Choroid plexus epithelial cell (primary cell): Measurements from ENCODE around the gene SRGAP1.

Experiments used
- DNase-seq: peaks from one replicate; pipeline ENCODE4 v3.0.0-alpha.2; 2010; ENCODE audit warnings: low read depth
- H3K4me3 ChIP-seq: 2 replicates; pipeline ENCODE4 v1.5.1; 2011; ENCODE audit warnings: low read depth, mild to moderate bottlenecking, control low read depth, low read length, moderate library complexity
- CTCF ChIP-seq: conservative IDR thresholded peaks from 2 replicates; pipeline ENCODE4 v1.5.1; 2011; ENCODE audit warnings: low read depth, mild to moderate bottlenecking, control low read depth, inconsistent platforms, low read length, moderate library complexity

The SRGAP1 gene

GRCh38 chr12:64173456-64173855 lies 329.0 kb downstream of the SRGAP1 start:
- TF ChIP-seq CTCF = no peak
- H3K4me3 ChIP-seq = no peak overlapping the region
- no peak for DNase-seq

GRCh38 chr12:64175254-64175945 lies 330.9 kb downstream of the SRGAP1 start:
- peak; percentile 63 for DNase-seq
- no peak for TF ChIP-seq CTCF
- H3K4me3 ChIP-seq = no peak overlapping the region

GRCh38 chr12:64177001-64177400 lies 332.5 kb downstream of the SRGAP1 start:
- H3K4me3 ChIP-seq = no peak overlapping the region
- DNase-seq = no peak
- no peak for TF ChIP-seq CTCF

GRCh38 chr12:64178122-64178521 lies 333.6 kb downstream of the SRGAP1 start:
- H3K4me3 ChIP-seq = no peak overlapping the region
- no peak for TF ChIP-seq CTCF
- DNase-seq = peak; percentile 84

GRCh38 chr12:64180951-64181350 lies 336.5 kb downstream of the SRGAP1 start:
- TF ChIP-seq CTCF = no peak
- DNase-seq = peak; percentile 61

GRCh38 chr12:64181430-64182291 lies 337.2 kb downstream of the SRGAP1 start:
- TF ChIP-seq CTCF = peak; percentile 72
- peak; percentile 95 for DNase-seq

More at GRCh38 chr12:64180951-64181350, 336.5 kb downstream of the SRGAP1 start:
- H3K4me3 ChIP-seq = no peak overlapping the region

More at GRCh38 chr12:64181430-64182291, 337.2 kb downstream of the SRGAP1 start:
- H3K4me3 ChIP-seq = no peak overlapping the region
